ENCODE results near the gene CCDC159. TPM values are rescaled to one million over a fixed set of nuclear protein-coding genes. Genes with fewer than 3 reads are reported as not detected.
"Not testable (repeated sequence)": the region's sequence is repeated elsewhere in the genome, so short reads cannot be mapped to it uniquely, and the experiment has no call there.

CCDC159 gene
- total RNA-seq, 1 experiment from 2014 or later, result 7.9 TPM

- no peak for DNase-seq (ENCODE audit: low read depth)
These were observed 19.3 kb downstream of the CCDC159 start for GRCh38 chr19:11365557-11366117.

- DNase-seq (ENCODE audit: low read depth), result no peak
These were observed 21.2 kb downstream of the CCDC159 start for GRCh38 chr19:11367528-11367927.

- no peak for DNase-seq (ENCODE audit: low read depth)
These were observed 24.4 kb downstream of the CCDC159 start for GRCh38 chr19:11370744-11371143.

GRCh38 chr19:11373166-11373884, 27.0 kb downstream of the CCDC159 start:
- peak; percentile 73 for DNase-seq (ENCODE audit: low read depth)

GRCh38 chr19:11373885-11374432, 27.6 kb downstream of the CCDC159 start:
- DNase-seq (ENCODE audit: low read depth), result no peak

- DNase-seq (ENCODE audit: low read depth), result peak; percentile 99
These were observed 28.3 kb downstream of the CCDC159 start, which contains the start of gene SWSAP1 for GRCh38 chr19:11374433-11375142. Gene SWSAP1, plus strand, starts transcription at chr19:11374666. Its CDS starts 15 bp downstream, at chr19:11374681.

GRCh38 chr19:11375143-11375948, 29.0 kb downstream of the CCDC159 start:
- peak; percentile 32 for DNase-seq (ENCODE audit: low read depth)

- DNase-seq (ENCODE audit: low read depth), result peak; percentile 96
These were observed 30.9 kb downstream of the CCDC159 start for GRCh38 chr19:11377237-11377636.

GRCh38 chr19:11377756-11378155, 31.4 kb downstream of the CCDC159 start:
- peak; percentile 68 for DNase-seq (ENCODE audit: low read depth)

GRCh38 chr19:11378319-11379189, 32.2 kb downstream of the CCDC159 start:
- peak; percentile 89 for DNase-seq (ENCODE audit: low read depth)

GRCh38 chr19:11379269-11379845, 33.0 kb downstream of the CCDC159 start:
- DNase-seq (ENCODE audit: low read depth), result not testable (repeated sequence)

- no peak for DNase-seq (ENCODE audit: low read depth)
These were observed 33.6 kb downstream of the CCDC159 start for GRCh38 chr19:11379857-11380350.

- DNase-seq (ENCODE audit: low read depth), result peak; percentile 99
These were observed 34.6 kb downstream of the CCDC159 start for GRCh38 chr19:11380653-11381537.

GRCh38 chr19:11382898-11383705, 36.8 kb downstream of the CCDC159 start:
- peak; percentile 36 for DNase-seq (ENCODE audit: low read depth)

GRCh38 chr19:11383706-11384048, 37.4 kb downstream of the CCDC159 start:
- DNase-seq (ENCODE audit: low read depth), result no peak

- DNase-seq (ENCODE audit: low read depth), result no peak
These were observed 38.4 kb downstream of the CCDC159 start for GRCh38 chr19:11384778-11385129.

GRCh38 chr19:11387162-11388034, 41.1 kb downstream of the CCDC159 start:
- DNase-seq (ENCODE audit: low read depth), result no peak

All from M059J (cell line).